OCI-LY1 (cell line): ENCODE measurements around the gene PTGDR2.

ENCODE experiments used
- H2AFZ ChIP-seq: fragments of 200-600 bp; sonication (generic), shearing (Covaris generic); 2 replicates; pipeline ENCODE4 v1.6.0; 2014; ENCODE audit warnings: antibody characterized with exemption, mild to moderate bottlenecking, low read length
- H3F3A ChIP-seq: fragments of 200-600 bp; sonication (generic), shearing (Covaris generic); 2 replicates; pipeline ENCODE4 v1.6.0; 2014; ENCODE audit warnings: mild to moderate bottlenecking, antibody characterized with exemption, low read length, moderate library complexity; ENCODE audit not compliant: insufficient read depth
- H3K27ac ChIP-seq: fragments of 200-600 bp; sonication (generic); 2 replicates; pipeline ENCODE4 v1.5.1; 2014; ENCODE audit warnings: low read length, mixed run types, mild to moderate bottlenecking, low read depth; ENCODE audit not compliant: poor library complexity, severe bottlenecking
- H3K27me3 ChIP-seq: fragments of 200-600 bp; sonication (generic); 2 replicates; pipeline ENCODE4 v1.6.0; 2014; ENCODE audit warnings: antibody characterized with exemption, mild to moderate bottlenecking, low read length, moderate library complexity; ENCODE audit not compliant: insufficient read depth
- H3K36me3 ChIP-seq: fragments of 200-600 bp; sonication (generic); 2 replicates; pipeline ENCODE4 v1.6.1; 2014; ENCODE audit warnings: mild to moderate bottlenecking, antibody characterized with exemption, low read length, moderate library complexity, mixed read lengths; ENCODE audit not compliant: insufficient read depth
- H3K4me1 ChIP-seq: fragments of 200-600 bp; sonication (generic); 2 replicates; pipeline ENCODE4 v1.5.1; 2014; ENCODE audit warnings: mild to moderate bottlenecking, low read length, moderate library complexity; ENCODE audit not compliant: insufficient read depth, severe bottlenecking
- H3K4me2 ChIP-seq: fragments of 200-600 bp; sonication (generic), shearing (Covaris generic); 2 replicates; pipeline ENCODE4 v1.6.1; 2014; ENCODE audit warnings: low read length
- H3K4me3 ChIP-seq: fragments of 200-600 bp; sonication (generic); 2 replicates; pipeline ENCODE4 v1.5.1; 2014; ENCODE audit warnings: low read length, low read depth, mild to moderate bottlenecking, mixed read lengths; ENCODE audit not compliant: poor library complexity, severe bottlenecking
- H3K79me2 ChIP-seq: fragments of 200-600 bp; shearing (Covaris generic); 2 replicates; pipeline ENCODE4 v1.6.1; 2016; ENCODE audit warnings: mixed run types, low read length, mixed read lengths; ENCODE audit not compliant: insufficient read depth
- H3K9ac ChIP-seq: fragments of 200-600 bp; sonication (generic), shearing (Covaris generic); 2 replicates; pipeline ENCODE4 v1.6.1; 2014; ENCODE audit warnings: mild to moderate bottlenecking, low read length, mixed read lengths
- H3K9me2 ChIP-seq: fragments of 200-600 bp; sonication (generic), shearing (Covaris generic); 2 replicates; pipeline ENCODE4 v1.6.1; 2014; ENCODE audit warnings: low read depth, mild to moderate bottlenecking, low read length, mixed read lengths
- H3K9me3 ChIP-seq: fragments of 200-600 bp; shearing (Covaris generic); 2 replicates; pipeline ENCODE4 v1.6.1; 2014; ENCODE audit warnings: low read length, mixed read lengths
- H4K20me1 ChIP-seq: fragments of 200-600 bp; sonication (generic), shearing (Covaris generic); 2 replicates; pipeline ENCODE4 v1.6.0; 2016; ENCODE audit warnings: mild to moderate bottlenecking, low read length; ENCODE audit not compliant: insufficient read depth
- CTCF ChIP-seq: fragments of 200-600 bp; sonication (generic), shearing (Covaris generic); IDR thresholded peaks from 2 replicates; pipeline ENCODE4 v1.5.1; 2017; ENCODE audit warnings: mild to moderate bottlenecking, antibody characterized with exemption, low read length, moderate library complexity, mixed read lengths
- EZH2 ChIP-seq: fragments of 200-600 bp; sonication (generic), shearing (Covaris generic); IDR thresholded peaks from 2 replicates; pipeline ENCODE4 v1.8.0; 2017; ENCODE audit warnings: borderline replicate concordance, mixed run types, mild to moderate bottlenecking, antibody characterized with exemption, low read length, moderate library complexity, mixed read lengths

The PTGDR2 gene

GRCh38 chr11:60880643-60881282 is 25.0 kb upstream of the PTGDR2 start:
- Histone ChIP-seq H3K9me3 (no peaks in the 10 kb centered on the region), H3K4me1 (no peaks in the 10 kb centered on the region), H3K27me3 (no peaks in the 10 kb centered on the region), H2AFZ (no peak overlapping the region), H4K20me1 (no peaks in the 10 kb centered on the region), H3F3A (no peaks in the 10 kb centered on the region), H3K27ac (no peak overlapping the region), H3K36me3 (peaks cover 24% of the 10 kb centered on the region), H3K4me2 (no peak overlapping the region), H3K79me2 (no peaks in the 10 kb centered on the region), H3K9ac (no peak overlapping the region), H3K9me2 (no peaks in the 10 kb centered on the region), H3K4me3 (no peak overlapping the region)
- TF ChIP-seq CTCF, result no peak
- TF ChIP-seq EZH2, result no peak

GRCh38 chr11:60879971-60880588 is 24.3 kb upstream of the PTGDR2 start:
- no peak overlapping the region for H3K27ac ChIP-seq

GRCh38 chr11:60879104-60879503 is 23.4 kb upstream of the PTGDR2 start:
- Histone ChIP-seq H2AFZ (no peak overlapping the region), H3K9ac (no peak overlapping the region), H3K9me3 (no peaks in the 10 kb centered on the region), H3K4me3 (no peak overlapping the region), H3F3A (no peaks in the 10 kb centered on the region), H3K36me3 (peaks cover 24% of the 10 kb centered on the region), H3K79me2 (no peaks in the 10 kb centered on the region), H3K4me1 (no peaks in the 10 kb centered on the region), H3K4me2 (no peak overlapping the region), H3K27me3 (no peaks in the 10 kb centered on the region), H3K9me2 (no peaks in the 10 kb centered on the region), H4K20me1 (no peaks in the 10 kb centered on the region), H3K27ac (no peak overlapping the region)
- TF ChIP-seq CTCF (no peak), EZH2 (no peak)

More at GRCh38 chr11:60879971-60880588, 24.3 kb upstream of the PTGDR2 start:
- Histone ChIP-seq H3K36me3 (peaks cover 24% of the 10 kb centered on the region), H4K20me1 (no peaks in the 10 kb centered on the region), H3K27me3 (no peaks in the 10 kb centered on the region), H2AFZ (no peak overlapping the region), H3K4me1 (no peaks in the 10 kb centered on the region), H3F3A (no peaks in the 10 kb centered on the region), H3K79me2 (no peaks in the 10 kb centered on the region), H3K9me3 (no peaks in the 10 kb centered on the region), H3K9ac (no peak overlapping the region), H3K4me3 (no peak overlapping the region), H3K9me2 (no peaks in the 10 kb centered on the region), H3K4me2 (no peak overlapping the region)
- no peak for TF ChIP-seq EZH2
- no peak for TF ChIP-seq CTCF
